GM13977 (cell line): ENCODE data around the gene TTYH2.

Source experiments
- DNase-seq: peaks from one replicate; pipeline ENCODE4 v3.0.0; 2012; ENCODE audit warnings: low spot score
- in situ Hi-C: fragments of 300-500 bp; cut with MboI; formaldehyde crosslinking; loops from one replicate; pipeline ENCODE4 v1.12.0; 2022; ENCODE audit warnings: low sequenced_read_pairs, low pct_unique_long_range_greater_than_20kb, mixed read lengths, inconsistent platforms; ENCODE audit not compliant: unreplicated experiment
- TF ChIP-seq, protein P1 (sequence below): IDR thresholded peaks from 2 replicates; pipeline ENCODE4 v1.5.1; 2012; ENCODE audit warnings: mild to moderate bottlenecking, control low read depth; ENCODE audit not compliant: insufficient read depth; ENCODE audit errors: extremely low read depth, missing control alignments

Gene TTYH2

GRCh38 chr17:74224959-74225725 is 11.8 kb downstream of the TTYH2 start:
- in situ Hi-C loops: no loop called here
- no peak for DNase-seq
- TF ChIP-seq, protein P1, sequence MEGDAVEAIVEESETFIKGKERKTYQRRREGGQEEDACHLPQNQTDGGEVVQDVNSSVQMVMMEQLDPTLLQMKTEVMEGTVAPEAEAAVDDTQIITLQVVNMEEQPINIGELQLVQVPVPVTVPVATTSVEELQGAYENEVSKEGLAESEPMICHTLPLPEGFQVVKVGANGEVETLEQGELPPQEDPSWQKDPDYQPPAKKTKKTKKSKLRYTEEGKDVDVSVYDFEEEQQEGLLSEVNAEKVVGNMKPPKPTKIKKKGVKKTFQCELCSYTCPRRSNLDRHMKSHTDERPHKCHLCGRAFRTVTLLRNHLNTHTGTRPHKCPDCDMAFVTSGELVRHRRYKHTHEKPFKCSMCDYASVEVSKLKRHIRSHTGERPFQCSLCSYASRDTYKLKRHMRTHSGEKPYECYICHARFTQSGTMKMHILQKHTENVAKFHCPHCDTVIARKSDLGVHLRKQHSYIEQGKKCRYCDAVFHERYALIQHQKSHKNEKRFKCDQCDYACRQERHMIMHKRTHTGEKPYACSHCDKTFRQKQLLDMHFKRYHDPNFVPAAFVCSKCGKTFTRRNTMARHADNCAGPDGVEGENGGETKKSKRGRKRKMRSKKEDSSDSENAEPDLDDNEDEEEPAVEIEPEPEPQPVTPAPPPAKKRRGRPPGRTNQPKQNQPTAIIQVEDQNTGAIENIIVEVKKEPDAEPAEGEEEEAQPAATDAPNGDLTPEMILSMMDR: no peak

- TF ChIP-seq, protein P1: no peak
- in situ Hi-C loops: no loop called here
These were observed 12.9 kb downstream of the TTYH2 start for GRCh38 chr17:74226252-74226651.

GRCh38 chr17:74227271-74228080 is 14.1 kb downstream of the TTYH2 start:
- DNase-seq: no peak
- TF ChIP-seq, protein P1: no peak

More at GRCh38 chr17:74226252-74226651, 12.9 kb downstream of the TTYH2 start:
- DNase-seq: no peak

GRCh38 chr17:74228306-74228978 is 15.1 kb downstream of the TTYH2 start:
- DNase-seq: no peak
- in situ Hi-C loops: no loop called here

More at GRCh38 chr17:74227271-74228080, 14.1 kb downstream of the TTYH2 start:
- in situ Hi-C loops: no loop called here

DNA sequence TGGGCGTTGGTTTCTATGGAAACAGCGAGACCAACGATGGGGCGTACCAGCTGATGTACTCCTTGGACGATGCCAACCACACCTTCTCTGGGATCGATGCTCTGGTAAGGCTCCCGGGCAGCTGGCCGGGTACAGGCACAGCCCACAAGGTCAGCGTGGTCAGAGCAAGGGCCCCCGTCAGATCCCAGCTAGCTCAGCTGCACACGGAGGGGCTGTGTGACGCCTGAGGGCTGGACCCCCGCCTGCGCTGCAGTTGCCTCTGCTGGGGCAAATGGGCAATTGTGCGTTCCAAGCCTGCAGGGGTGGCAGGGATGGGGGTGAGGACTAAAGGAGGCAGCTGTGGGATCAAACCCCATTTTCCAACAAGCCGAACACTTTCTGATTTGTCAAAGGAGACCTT is 17.5 kb downstream of the TTYH2 start:
- TF ChIP-seq, protein P1: no peak
- DNase-seq: no peak
- in situ Hi-C loops: no loop called here

More at GRCh38 chr17:74228306-74228978, 15.1 kb downstream of the TTYH2 start:
- TF ChIP-seq, protein P1: no peak
